SK-MEL-5 (cell line): ENCODE results near the gene COL20A1. TPM values are rescaled to one million over a fixed set of nuclear protein-coding genes. Genes with fewer than 3 reads are reported as not detected.
A peak's percentile ranks its signal among the peaks of the same experiment; 100 is the strongest.
"Not testable (repeated sequence)": the region's sequence is repeated elsewhere in the genome, so short reads cannot be mapped to it uniquely, and the experiment has no call there.

Experiments
- DNase-seq: peaks from one replicate; pipeline ENCODE4 v3.0.0-alpha.2; 2016; ENCODE audit warnings: low read depth, low spot score
- in situ Hi-C: cut with HindIII; loops from 2 replicates; pipeline ENCODE4 v1.10.0; 2016; ENCODE audit warnings: low sequenced_read_pairs, high pct_unique_total_duplicates, low pct_unique_long_range_greater_than_20kb
- total RNA-seq: library from RNA; depleted of rRNA; stranded (reverse); fragments of >200 nt; shearing (Covaris generic); gene quantifications from 2 replicates; pipeline ENCODE4 v1.2.3, GENCODE V29; 2014

COL20A1 gene
- total RNA-seq, 1 experiment from 2014 or later, result not detected

DNA sequence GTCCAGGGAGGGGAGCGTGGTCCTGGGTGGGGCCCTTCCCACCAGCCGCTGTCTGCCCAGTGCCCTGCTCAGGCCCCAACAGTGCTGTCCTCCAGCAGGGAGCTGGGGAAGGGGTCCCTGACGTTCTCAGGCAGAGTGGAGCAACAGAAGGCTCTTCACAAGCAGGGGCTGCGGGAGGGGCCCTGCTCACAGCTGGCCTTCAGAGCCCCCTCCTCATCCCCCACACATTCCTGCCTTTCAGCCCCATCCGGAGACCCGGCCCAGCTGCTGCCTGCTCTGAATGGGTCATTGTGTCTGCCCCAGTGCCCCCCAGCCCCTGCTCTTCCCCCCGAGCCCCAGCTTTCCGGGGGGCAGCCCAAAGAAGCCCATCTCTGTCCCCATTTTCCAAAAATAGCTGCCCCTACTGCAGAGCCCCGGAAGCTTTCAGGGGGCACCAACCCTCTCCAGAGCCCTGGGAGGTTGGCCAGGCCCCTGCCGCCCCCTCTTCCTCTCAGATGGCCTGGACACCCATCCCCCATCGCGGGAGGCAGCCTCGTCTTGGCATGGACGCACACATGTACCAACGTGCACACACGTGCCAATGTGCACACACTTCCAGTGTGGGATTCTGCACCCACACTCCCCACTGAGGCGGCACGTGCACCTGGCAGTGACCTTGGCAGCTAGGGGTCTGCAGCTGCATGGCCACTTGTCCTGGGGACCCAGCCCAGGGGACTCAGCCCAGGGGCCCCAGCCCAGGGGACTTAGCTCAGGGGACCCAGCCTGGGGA lies 3.7 kb downstream of the COL20A1 start:
- in situ Hi-C loops, result no loop called here
- no peak for DNase-seq

DNA sequence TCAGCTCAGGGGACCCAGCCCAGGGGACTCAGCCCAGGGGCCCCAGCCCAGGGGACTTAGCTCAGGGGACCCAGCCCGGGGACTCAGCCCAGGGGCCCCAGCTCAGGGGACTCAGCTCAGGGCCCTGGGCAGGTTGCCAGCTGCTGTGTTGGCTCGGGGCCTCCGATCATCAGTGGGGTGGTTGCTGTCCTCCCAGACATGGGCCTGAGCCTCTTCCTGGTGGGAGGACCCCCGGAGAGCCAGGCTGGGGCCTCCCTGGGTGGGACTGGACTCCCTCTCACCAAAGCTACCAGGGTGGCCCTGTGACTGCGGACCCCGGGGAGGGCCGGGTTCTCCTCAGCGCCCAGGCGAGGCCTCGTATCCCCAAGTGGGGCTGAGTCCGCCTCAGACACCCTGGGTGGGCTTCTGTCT lies 4.4 kb downstream of the COL20A1 start:
- in situ Hi-C loops, result no loop called here
- no peak for DNase-seq

DNA sequence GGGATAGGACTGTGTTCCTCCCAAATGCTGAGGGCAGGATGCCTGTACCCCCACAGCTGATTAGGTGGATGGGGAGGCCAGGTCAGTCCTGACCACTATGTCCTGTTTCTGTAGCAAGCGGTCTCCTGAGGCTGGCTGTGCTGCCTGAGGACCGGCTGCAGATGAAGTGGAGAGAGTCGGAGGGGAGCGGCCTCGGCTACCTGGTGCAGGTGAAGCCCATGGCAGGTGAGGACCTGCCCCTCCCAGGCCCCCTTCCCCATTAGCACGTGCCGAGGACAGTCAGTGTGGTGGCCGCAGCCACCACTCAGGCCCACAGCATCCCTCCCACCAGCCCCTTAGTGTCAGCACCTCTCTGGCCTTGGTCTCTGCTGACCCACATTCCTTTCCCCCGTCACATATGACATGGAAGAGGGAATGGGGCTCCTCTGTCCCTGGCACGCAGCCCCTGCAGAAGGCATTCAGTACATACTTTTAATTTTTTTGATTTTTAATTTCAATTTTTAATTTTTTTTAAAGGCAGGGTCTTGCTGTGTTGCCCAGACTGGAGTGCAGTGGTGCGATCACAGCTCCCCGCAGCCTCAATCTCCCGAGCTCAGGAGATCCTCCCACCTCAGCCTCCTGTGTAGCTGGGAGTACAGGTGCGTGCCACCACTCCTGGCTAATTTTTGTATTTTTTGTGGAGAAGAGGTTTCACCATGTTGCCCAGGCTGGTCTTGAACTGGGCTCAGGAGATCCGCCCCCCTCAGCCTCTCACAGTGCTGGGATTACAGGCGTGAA lies 5.0 kb downstream of the COL20A1 start:
- no peak for DNase-seq
- in situ Hi-C loops, result no loop called here

- no peak for DNase-seq
- in situ Hi-C loops, result no loop called here
Observed at GRCh38 chr20:63298731-63299312, 5.8 kb downstream of the COL20A1 start.

DNA sequence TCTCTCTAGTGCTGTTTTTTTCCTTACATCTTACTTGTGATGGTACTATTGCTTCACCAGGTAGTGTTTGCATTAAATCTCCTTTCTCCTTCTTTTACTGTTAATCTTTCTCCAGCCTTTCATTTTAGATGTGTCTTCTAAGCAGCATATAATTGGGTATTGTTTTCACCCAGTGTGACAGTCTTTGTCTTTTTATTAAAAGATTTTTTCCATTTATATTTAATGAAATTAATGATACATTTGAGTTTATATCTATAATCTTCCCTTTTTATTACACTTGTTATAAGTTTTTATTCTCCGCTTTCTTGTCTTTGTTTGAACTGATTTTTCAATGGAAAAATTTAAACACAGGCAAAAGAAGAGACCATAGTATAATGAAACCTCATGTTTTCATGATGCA lies 8.7 kb downstream of the COL20A1 start:
- no peak for DNase-seq
- in situ Hi-C loops, result no loop called here

- in situ Hi-C loops, result no loop called here
- DNase-seq, result no peak
Observed at GRCh38 chr20:63303095-63303666, 10.2 kb downstream of the COL20A1 start.

DNA sequence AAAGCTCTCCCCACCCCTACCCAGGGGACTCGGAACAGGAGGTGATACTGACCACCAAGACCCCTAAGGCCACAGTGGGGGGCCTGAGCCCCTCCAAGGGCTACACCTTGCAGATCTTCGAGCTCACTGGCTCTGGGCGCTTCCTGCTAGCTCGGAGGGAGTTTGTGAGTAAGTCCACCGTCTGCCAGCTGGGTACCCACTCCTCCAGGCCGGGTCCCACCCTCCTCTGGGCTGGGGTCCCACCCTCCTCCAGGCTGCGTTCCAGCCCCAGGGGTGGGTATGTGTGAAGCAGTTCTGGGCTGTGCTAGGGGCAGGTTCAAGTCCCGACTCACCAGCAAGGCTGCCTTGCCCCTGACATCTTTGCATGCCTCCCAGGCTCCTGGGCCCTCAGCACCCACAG lies 12.4 kb downstream of the COL20A1 start:
- DNase-seq, result no peak
- in situ Hi-C loops, result no loop called here

- in situ Hi-C loops, result not testable (repeated sequence)
- DNase-seq, result peak; percentile 32
Observed at GRCh38 chr20:63305933-63306672, 13.1 kb downstream of the COL20A1 start.

DNA sequence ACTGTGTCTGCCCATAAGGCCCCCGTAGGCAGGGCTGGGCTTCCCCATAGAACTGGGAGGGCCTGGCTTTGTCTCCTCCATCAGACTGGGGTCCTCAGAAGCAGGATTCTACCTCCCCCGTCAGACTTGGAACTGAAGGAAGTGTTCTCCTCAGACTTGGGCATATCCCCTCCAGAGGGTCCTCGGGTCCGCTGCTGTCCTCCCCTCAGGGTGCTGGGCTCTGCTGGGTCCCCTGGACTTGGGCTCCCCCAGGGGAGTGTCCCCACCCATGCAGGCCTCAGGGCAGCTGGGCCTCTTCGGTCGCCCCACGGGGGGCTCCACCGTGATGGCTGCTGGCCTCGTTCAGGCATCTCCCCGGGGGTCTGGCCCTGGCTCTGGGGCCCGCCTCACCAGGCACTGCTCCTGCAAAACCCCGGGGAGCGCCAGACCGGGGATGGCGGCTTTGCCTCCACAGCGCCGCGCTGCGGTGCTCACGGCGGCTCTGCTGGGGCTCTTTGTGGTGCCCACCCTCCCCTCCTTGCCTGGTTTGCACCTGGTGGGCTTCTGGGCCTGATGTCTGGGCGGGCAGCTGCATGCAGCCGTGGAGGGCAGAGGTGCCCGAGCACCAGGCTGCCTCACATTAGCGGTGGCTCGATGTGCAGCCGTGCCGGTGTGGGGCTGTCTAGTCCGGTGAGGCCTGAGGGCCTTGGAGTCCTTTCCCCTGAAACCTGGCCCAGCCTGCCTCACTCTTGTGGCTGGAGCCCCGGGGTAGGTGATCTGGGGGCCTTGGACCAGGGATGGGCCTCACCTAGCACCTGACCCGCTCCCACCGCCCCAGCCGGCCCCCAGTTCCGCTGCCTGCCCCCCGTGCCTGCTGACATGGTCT lies 13.9 kb downstream of the COL20A1 start:
- in situ Hi-C loops, result no loop called here
- DNase-seq, result no peak

- in situ Hi-C loops, result no loop called here
- DNase-seq, result no peak
Observed at GRCh38 chr20:63307538-63308217, 14.7 kb downstream of the COL20A1 start.

GRCh38 chr20:63308218-63308911 lies 15.4 kb downstream of the COL20A1 start:
- DNase-seq, result no peak
- in situ Hi-C loops, result no loop called here

DNA sequence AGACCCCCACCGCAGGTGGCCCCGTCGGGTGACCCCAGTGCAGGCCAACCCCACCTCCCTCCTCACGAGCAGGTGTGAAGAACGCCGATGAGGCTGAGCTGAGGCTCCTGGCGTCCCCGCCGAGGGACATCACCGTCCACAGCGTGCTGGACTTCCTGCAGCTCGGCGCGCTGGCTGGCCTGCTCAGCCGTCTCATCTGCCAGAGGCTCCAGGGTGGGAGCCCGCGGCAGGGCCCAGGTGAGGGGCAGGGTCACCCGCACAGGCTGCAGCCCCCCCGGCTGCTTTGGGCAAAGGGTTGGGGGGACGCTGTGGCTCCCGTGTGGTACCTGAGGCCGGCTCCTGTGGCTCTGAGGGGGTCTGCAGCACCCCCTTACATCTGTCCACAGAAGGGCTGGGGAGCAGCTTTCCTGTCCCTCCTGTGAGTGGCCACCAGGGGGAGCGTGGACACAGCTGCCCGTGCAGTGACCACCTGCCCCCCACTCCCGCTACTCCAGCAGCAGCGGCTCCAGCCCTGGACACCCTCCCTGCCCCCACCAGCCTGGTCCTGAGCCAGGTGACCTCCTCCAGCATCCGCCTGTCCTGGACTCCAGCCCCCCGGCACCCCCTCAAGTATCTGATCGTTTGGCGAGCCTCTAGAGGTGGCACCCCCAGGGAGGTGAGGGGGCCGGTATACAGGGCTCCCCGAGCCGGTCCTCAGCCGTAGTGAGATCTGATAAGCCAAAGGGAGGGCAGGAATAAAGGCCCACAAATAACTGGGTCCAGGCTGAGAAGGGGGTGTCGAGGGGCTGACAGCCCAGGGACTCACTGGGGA lies 16.5 kb downstream of the COL20A1 start:
- peak; percentile 52 for DNase-seq
- in situ Hi-C loops, result no loop called here

DNA sequence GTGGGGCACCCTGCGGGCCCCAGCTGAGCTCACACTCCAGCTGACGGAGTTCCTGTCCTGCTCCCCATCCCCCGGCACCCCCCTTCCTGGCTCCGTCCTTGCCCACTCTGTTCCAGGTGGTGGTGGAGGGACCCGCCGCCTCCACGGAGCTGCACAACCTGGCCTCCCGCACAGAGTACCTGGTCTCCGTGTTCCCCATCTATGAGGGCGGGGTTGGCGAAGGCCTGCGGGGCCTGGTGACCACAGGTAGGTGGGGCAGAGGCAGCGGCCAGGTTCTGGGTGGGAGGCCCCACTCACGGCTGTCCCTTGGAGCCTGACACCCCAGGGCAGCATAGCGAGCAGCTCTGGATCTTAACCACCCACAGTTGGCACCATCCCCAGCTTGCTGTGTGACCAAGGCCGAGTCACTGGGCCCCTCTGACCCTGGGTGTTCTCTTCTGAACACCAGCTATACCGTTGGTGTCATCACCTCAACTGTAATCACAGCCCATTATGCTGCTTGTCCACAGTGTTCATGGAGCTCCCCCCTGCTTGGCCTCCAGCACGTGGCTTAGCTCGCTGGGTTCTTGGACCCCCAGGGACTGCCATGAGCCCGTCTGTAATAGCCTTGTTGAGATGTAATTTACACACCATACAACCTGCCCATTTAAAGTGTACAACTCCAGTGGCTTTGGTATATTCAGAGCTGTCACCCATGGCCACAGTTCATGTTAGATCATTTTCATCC lies 17.4 kb downstream of the COL20A1 start:
- in situ Hi-C loops, result no loop called here
- DNase-seq, result no peak

DNA sequence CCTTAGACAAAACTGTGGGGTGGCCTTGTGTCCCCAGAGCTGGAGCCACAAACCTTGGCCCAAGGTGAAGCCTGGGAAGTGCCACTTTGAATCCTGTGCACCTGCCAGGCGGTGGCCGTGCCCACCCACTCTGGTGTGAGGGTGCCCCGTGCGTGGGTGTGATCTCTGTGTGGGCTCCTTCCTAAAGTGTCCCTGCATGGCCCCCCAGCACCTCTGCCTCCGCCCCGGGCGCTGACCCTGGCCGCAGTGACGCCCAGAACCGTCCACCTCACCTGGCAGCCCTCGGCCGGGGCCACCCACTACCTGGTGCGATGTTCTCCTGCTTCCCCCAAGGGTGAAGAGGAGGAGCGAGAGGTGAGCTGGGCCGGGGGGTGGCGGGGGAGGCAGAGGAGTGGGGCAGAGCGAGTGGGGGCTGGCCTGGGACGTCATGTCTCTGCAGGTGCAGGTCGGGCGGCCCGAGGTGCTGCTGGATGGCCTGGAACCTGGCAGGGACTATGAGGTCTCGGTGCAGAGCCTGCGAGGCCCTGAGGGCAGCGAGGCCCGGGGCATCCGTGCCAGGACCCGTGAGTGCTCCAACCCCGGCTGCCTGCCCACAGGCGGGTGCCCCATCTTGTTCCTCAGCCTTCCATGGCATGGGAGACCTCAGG lies 18.3 kb downstream of the COL20A1 start:
- in situ Hi-C loops, result no loop called here
- no peak for DNase-seq
